GM21619 (cell line): Measurements from ENCODE around the gene SLC66A3.

Experiments
- ATAC-seq: cut with Tn5 transposase; IDR thresholded peaks from one replicate; pipeline ENCODE4 v1.9.1; 2021; ENCODE audit not compliant: unreplicated experiment

SLC66A3 gene

DNA sequence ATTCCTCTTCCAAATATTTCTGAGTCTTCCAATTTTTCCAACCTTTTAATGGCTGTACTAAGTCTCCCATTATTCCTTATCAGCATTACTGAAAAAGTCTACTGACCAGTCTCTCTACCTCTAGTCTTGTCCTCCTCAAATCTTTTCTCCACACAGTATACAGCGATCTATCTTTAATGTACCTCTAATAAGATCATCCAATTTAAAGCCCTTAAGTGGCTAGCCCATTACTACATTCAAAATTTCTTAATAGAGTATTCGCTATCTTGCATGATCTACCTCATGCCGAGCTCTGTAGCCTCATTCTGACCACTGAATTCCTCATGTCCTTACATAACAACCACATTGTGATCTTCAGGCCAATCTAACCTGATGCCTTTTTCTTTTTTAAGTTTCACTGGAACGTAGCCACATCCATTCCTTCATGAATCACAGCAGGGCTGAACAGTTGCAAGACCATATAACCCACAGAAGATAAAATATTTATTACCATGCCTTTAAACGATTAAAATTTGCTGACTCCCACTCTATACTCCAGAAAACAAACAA, 57.9 kb downstream of the SLC66A3 start:
- no peak for ATAC-seq

DNA sequence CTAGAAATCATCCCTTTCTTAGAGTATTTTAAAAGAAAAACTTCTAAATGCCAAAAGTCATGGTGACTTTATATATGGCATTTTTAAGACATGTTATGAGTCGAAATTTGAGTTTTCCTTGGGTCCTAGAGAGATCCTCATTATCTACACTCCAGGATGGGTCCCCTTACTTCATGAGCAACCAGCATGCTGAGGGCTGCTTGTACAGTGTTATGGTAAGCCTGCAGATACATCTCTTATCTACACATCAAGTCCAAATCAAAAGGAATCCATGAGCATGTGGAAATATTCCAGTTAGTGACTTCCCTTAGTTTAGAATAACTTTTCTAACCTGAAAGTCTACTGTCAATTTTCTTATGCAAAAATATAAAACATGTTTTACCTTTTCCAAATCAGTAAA, 58.7 kb downstream of the SLC66A3 start:
- ATAC-seq: no peak

DNA sequence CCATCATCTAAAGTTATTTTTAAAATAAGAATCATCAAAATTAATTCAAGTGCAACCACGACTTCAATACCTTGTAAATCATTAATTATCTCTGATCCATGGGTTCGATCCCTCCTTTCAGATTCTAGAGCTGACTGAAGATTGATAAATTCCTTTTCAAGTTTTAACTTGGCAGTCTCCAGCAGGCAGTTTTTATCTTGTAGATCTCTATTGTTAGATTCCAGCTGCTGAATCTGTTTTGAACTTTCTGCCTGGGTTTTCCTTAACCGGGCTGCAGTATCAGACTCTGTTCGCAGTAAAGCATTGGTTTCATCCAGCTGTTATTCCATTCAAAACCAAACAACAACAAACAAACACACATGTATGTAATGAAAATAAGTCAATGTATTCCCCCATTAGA, 59.5 kb downstream of the SLC66A3 start:
- ATAC-seq: no peak

DNA sequence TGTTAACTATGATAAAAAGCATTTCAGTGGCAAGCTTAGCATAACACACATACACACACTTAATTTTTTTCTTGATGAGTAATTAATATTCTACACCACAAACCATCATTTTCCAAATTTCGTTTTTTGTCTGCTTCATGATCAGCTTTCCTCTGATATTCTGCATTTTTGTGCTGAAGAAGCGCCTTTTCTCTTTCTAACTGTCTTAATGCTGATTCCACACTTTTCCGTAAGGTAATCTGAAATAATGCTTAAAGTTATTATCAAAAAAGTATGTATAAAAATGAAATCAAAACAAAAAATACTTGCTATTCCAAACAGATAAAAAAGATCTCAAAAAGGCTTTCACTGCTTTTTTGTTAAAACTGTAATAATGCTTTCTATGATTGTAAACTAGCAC, 60.1 kb downstream of the SLC66A3 start:
- ATAC-seq: no peak

DNA sequence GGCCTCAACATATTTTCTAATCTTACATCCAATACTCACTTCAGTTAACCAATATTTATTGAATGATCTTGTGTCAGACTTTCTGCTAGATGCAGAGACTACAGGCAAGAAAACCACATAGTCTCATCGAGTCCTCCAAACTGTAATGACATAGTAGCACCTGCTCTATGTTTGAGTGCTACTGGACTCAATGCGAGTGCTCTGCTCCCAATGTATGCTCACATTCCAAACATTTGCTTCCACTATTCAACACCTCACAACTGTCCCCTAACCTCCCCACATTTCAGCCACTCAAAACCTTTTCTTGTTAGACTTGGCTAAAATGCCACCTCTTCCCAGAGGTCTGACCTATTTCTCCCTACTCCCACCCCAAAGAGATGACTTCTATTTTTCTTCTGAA, 65.2 kb downstream of the SLC66A3 start:
- no peak for ATAC-seq

DNA sequence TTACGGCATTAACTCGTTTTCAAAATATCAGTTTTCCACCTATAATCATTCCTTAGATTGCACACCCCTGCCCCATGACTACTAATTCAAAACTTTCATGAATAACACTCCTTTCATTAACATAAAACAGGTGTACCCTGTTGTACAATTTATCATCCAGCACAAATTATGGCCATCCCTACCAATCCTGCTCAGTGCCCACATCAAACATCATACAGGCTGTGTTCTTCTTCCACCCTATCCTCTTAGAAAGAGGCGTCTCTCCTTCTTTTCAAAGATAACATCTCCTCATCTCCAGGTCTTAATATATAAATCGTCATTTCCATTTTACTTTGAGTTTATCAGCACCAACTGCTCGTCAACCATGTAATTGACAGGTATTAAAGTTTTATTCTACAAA, 67.6 kb downstream of the SLC66A3 start:
- no peak for ATAC-seq

DNA sequence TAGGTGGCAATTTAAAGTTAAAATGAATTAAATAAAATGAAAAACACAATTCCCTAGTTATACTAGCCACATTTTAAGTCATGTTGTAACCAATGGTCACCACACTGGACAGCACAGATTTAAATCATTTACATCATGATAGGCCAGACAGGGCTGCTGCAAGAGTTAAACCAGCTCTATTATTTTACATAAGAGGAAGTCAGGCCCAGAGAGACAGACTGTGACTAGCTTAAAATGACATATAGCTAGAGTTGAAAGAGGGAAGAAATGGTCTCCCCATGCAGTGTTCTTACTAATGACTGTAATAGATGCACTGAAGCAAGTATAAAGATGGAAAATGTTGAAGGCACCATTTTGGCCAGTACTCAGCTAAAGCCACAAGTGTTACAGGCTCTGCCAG, 69.6 kb downstream of the SLC66A3 start:
- ATAC-seq: no peak

DNA sequence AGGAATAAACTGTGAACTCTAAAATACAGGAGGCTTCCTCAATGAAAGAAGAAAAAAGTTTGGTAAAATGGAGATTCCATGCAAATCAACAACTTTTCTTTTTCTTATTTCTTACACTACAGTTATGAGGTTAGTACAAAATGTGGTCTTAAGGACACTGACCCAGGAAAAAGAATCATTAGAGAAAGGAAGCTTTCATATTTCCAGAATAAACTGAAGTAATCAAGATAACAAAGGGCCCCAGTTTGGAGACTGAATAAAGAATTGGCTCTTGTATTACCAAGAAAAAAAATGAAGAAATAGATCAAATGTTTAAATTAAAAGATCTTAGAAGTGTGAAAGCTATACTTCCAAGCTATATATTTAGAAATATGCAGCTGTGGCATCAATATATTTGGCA, 72.3 kb downstream of the SLC66A3 start:
- ATAC-seq: no peak
